ENCODE measurements around the gene STRA8. TPM values are rescaled to one million over a fixed set of nuclear protein-coding genes. Genes with fewer than 3 reads are reported as not detected.

STRA8 gene
- total RNA-seq, 1 donor from 2014 or later, result not detected

- Mint-ChIP-seq H3K4me1 (no peaks in the 10 kb centered on the region), H3K36me3 (no peaks in the 10 kb centered on the region), H3K27ac (no peak overlapping the region), H3K9me3 (no peaks in the 10 kb centered on the region), H3K4me3 (no peak overlapping the region), H3K27me3 (ENCODE audit: low read depth) (peaks cover 15% of the 10 kb centered on the region)
- peak in 1 of 2 experiments; percentile 29 for DNase-seq (ENCODE audit: low spot score in 2 of 2, unreplicated experiment in 2 of 2)
- no peak for TF ChIP-seq CTCF (IDR thresholded peaks at IDR 0.05; ENCODE audit: unreplicated experiment)
Measured at GRCh38 chr7:135239263-135239662, 5.6 kb downstream of the STRA8 start.

GRCh38 chr7:135240441-135240840 is 6.8 kb downstream of the STRA8 start:
- no peak overlapping the region for H3K4me3 Mint-ChIP-seq
- no peak overlapping the region for H3K27ac Mint-ChIP-seq
- no peaks in the 10 kb centered on the region for H3K4me1 Mint-ChIP-seq
- no peaks in the 10 kb centered on the region for H3K36me3 Mint-ChIP-seq
- no peaks in the 10 kb centered on the region for H3K9me3 Mint-ChIP-seq
- no peak for TF ChIP-seq CTCF (IDR thresholded peaks at IDR 0.05; ENCODE audit: unreplicated experiment)
- peak in 1 of 2 experiments; percentile 30 for DNase-seq (ENCODE audit: low spot score in 2 of 2, unreplicated experiment in 2 of 2)
- peaks cover 23% of the 10 kb centered on the region for H3K27me3 Mint-ChIP-seq (ENCODE audit: low read depth)

- no peak for TF ChIP-seq CTCF (IDR thresholded peaks at IDR 0.05; ENCODE audit: unreplicated experiment)
- Mint-ChIP-seq H3K36me3 (no peaks in the 10 kb centered on the region), H3K27me3 (ENCODE audit: low read depth) (peaks cover 23% of the 10 kb centered on the region), H3K4me1 (no peaks in the 10 kb centered on the region), H3K4me3 (no peak overlapping the region), H3K9me3 (no peaks in the 10 kb centered on the region), H3K27ac (no peak overlapping the region)
- peak in 1 of 2 experiments; percentile 1 for DNase-seq (ENCODE audit: low spot score in 2 of 2, unreplicated experiment in 2 of 2)
Measured at GRCh38 chr7:135242096-135242684, 8.6 kb downstream of the STRA8 start.

GRCh38 chr7:135245226-135246190 is 11.9 kb downstream of the STRA8 start:
- Mint-ChIP-seq H3K27me3 (ENCODE audit: low read depth) (peaks cover 23% of the 10 kb centered on the region), H3K9me3 (no peaks in the 10 kb centered on the region), H3K4me1 (no peaks in the 10 kb centered on the region), H3K36me3 (no peaks in the 10 kb centered on the region), H3K27ac (no peak overlapping the region), H3K4me3 (no peak overlapping the region)
- TF ChIP-seq CTCF (IDR thresholded peaks at IDR 0.05; ENCODE audit: unreplicated experiment), result no peak
- DNase-seq (ENCODE audit: low spot score in 2 of 2, unreplicated experiment in 2 of 2), result peak in 1 of 2 experiments; percentile 31

GRCh38 chr7:135246191-135246825 is 12.7 kb downstream of the STRA8 start:
- H3K9me3 Mint-ChIP-seq, result no peaks in the 10 kb centered on the region
- H3K4me3 Mint-ChIP-seq, result no peak overlapping the region
- peak in 1 of 2 experiments; percentile 28 for DNase-seq (ENCODE audit: low spot score in 2 of 2, unreplicated experiment in 2 of 2)
- no peaks in the 10 kb centered on the region for H3K4me1 Mint-ChIP-seq
- peaks cover 23% of the 10 kb centered on the region for H3K27me3 Mint-ChIP-seq (ENCODE audit: low read depth)
- no peak for TF ChIP-seq CTCF (IDR thresholded peaks at IDR 0.05; ENCODE audit: unreplicated experiment)
- H3K27ac Mint-ChIP-seq, result no peak overlapping the region
- H3K36me3 Mint-ChIP-seq, result no peaks in the 10 kb centered on the region
